Activated CD8-positive, alpha-beta T cell treated with anti-CD3 and anti-CD28 coated beads, Interleukin-2, amount 10 ng/mL, durations not matched to agents 7 days and 5 days (primary cell): ENCODE data around the gene TMEM44. TPM values are rescaled to one million over a fixed set of nuclear protein-coding genes. Genes with fewer than 3 reads are reported as not detected.
"Not testable (repeated sequence)": the region's sequence is repeated elsewhere in the genome, so short reads cannot be mapped to it uniquely, and the experiment has no call there.

Experiments used
- ATAC-seq: fragments of 150-1000 bp; cut with Tn5 transposase; one replicate; pipeline ENCODE4 v1.10.0; 2021; ENCODE audit warnings: moderate library complexity
- CTCF ChIA-PET: fragments of 350-600 bp; sonication (Branson Sonifier 250); formaldehyde crosslinking; loops from one replicate; lab custom pipeline; 2021; ENCODE audit warnings: antibody characterized with exemption; lab: Charles Lee
- POLR2A ChIA-PET: fragments of 350-600 bp; sonication (Branson Sonifier 250); formaldehyde crosslinking; loops from one replicate; lab custom pipeline; 2021; ENCODE audit warnings: antibody characterized with exemption; lab: Charles Lee
- DNase-seq: peaks from one replicate; pipeline ENCODE4 v3.0.0-alpha.2; 2020
- H3K27ac Mint-ChIP-seq: one replicate; pipeline ENCODE4 v1.8.0; 2021; ENCODE audit warnings: mild to moderate bottlenecking, mixed read lengths
- H3K27me3 Mint-ChIP-seq: one replicate; pipeline ENCODE4 v1.8.0; 2021; ENCODE audit warnings: low read depth, mixed read lengths
- H3K36me3 Mint-ChIP-seq: one replicate; pipeline ENCODE4 v1.8.0; 2021; ENCODE audit warnings: low read depth, mixed read lengths
- H3K4me1 Mint-ChIP-seq: one replicate; pipeline ENCODE4 v1.8.0; 2021; ENCODE audit warnings: low read depth, mixed read lengths
- H3K4me3 Mint-ChIP-seq: one replicate; pipeline ENCODE4 v1.8.0; 2021; ENCODE audit warnings: mild to moderate bottlenecking, mixed read lengths
- H3K9me3 Mint-ChIP-seq: one replicate; pipeline ENCODE4 v1.8.0; 2022; ENCODE audit warnings: mixed read lengths; ENCODE audit not compliant: insufficient read depth
- total RNA-seq, 2 experiments: library from RNA; stranded (reverse); gene quantifications; one replicate each; pipeline ENCODE4 v1.2.3, GENCODE V29; 2021

The TMEM44 gene
- total RNA-seq, 2 experiments from 2014 or later: 9.1 to 9.9 TPM

DNA sequence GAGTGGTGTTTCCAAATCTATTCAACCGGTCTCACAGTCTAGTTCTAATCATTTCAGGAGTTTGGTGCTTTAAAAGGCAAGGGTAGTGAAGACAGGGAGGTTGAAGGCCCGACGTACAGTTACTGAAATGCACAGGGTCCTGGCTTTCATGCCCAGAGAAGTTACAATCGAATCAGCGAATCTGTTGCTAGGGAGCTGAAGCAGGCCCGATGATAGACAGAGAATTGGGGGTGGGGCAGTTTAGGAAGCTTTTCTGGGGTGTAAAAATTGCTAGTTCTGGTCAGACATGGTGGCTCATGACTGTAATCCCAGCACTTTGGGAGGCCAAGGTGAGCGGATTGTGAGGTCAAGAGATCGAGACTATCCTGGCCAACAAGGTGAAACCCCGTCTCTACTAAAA, 83.4 kb downstream of the TMEM44 start:
- POLR2A ChIA-PET: no interaction called here
- DNase-seq (no peak), ATAC-seq (no peak)
- H3K9me3 Mint-ChIP-seq: peaks cover 4% of the 10 kb centered on the region
- no peak overlapping the region for H3K4me3 Mint-ChIP-seq
- CTCF ChIA-PET: no interaction called here
- no peaks in the 10 kb centered on the region for H3K4me1 Mint-ChIP-seq
- no peaks in the 10 kb centered on the region for H3K36me3 Mint-ChIP-seq
- H3K27ac Mint-ChIP-seq: no peak overlapping the region
- H3K27me3 Mint-ChIP-seq: peaks cover 7% of the 10 kb centered on the region

DNA sequence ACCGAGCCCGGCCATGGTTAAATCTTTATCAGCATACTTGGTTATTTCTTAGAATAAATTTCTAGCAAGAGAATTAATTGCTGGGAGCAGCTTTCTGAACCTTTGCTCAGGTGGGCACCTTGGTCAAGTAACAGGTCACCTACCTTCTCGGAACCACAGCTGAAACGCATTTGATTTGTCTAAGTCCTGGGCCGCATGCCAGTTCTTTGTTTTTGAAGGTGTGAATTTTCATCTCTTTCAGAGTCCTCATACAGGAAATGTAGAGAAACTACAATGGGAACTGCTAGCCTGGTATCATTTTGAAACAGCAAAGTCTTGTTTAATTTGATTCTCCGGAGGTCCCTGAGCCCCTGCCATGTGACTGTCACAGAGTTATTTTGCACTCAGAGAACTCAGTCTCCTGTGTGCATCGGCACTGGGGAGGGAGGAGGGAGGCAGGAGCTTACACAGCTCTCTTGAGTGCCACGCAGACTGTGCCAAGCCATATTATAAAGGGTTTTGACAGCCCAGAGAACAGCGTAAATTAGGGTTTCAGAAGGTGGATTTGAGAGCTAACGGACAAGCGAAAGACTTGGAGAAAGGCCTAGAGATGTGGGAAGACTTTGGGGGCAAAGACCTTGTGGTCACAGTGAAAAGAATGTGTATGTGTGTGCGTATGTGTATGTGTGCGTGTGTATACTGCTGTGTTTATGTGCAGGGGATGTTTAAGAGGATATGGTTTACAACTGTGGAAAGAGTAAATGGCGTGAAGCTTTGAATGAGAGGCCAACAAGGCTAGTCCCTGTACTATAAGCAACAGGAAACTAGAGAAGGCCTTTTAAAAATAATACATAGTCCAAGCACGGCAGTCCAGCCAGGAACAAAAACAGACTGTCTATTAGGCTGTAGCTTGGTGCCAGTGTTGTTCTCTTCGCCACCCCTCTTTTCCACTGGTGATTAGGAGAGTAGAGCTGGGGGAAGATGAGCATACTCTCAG, 84.6 kb downstream of the TMEM44 start:
- peaks cover 4% of the 10 kb centered on the region for H3K9me3 Mint-ChIP-seq
- POLR2A ChIA-PET: no interaction called here
- ATAC-seq: no peak

DNA sequence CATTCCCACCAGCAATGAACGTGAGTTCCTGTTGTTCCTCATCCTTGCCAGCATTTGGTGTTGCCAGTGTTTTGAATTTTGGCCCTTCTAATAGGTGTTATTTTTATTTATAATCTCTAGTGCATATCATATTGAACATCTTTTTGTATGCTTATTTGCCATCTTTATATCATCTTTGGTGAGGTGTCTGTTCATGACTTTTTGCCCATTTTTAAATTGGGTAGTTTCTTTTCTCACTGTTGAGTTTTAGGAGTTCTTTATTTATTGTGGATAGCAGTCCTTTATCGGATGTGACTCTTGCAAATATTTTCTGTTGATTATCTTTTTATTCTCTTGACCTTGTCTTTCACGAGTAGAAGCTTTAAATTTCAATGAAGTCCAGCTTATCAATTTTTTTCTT, 86.2 kb downstream of the TMEM44 start:
- Mint-ChIP-seq H3K36me3 (no peaks in the 10 kb centered on the region), H3K9me3 (peaks cover 4% of the 10 kb centered on the region), H3K27me3 (peaks cover 5% of the 10 kb centered on the region), H3K4me3 (no peak overlapping the region), H3K4me1 (no peaks in the 10 kb centered on the region), H3K27ac (no peak overlapping the region)
- CTCF ChIA-PET: interaction anchor here (0.7 kb wide), 1 partner anchor 9 kb away, joined by 4 read pairs; no protein-coding TSS in a partner anchor
- POLR2A ChIA-PET: no interaction called here
- no peak for ATAC-seq
- no peak for DNase-seq

More for the DNA sequence above, 84.6 kb downstream of the TMEM44 start:
- Mint-ChIP-seq H3K27me3 (peaks cover 7% of the 10 kb centered on the region), H3K4me3 (no peak overlapping the region), H3K36me3 (no peaks in the 10 kb centered on the region), H3K4me1 (no peaks in the 10 kb centered on the region), H3K27ac (no peak overlapping the region)
- CTCF ChIA-PET: no interaction called here
- DNase-seq: no peak

DNA sequence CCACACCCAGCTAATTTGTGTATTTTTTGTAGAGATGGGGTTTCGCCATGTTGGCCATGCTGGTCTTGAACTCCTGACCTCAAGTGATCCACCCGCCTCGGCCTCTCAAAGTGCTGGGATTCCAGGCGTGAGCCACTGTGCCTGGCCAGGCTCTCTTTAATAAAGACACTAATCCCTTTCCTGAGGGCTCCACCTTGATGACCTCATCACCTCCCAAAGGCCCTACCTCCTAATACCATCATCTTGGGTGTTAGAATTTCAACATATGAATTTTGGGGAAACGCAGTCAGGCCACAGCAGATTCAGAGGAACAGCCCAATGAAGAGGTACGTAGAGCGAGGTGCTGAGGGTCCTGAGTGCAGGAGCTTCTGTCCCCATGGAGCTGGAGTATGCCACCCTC, 87.7 kb downstream of the TMEM44 start:
- H3K36me3 Mint-ChIP-seq, H3K4me3 Mint-ChIP-seq, H3K27me3 Mint-ChIP-seq, H3K9me3 Mint-ChIP-seq, H3K4me1 Mint-ChIP-seq, DNase-seq, ATAC-seq, H3K27ac Mint-ChIP-seq, CTCF ChIA-PET: not testable (repeated sequence)
- POLR2A ChIA-PET: interaction anchor here (0.8 kb wide), 1 partner anchor 22 kb away, joined by 3 read pairs; no protein-coding TSS in a partner anchor

DNA sequence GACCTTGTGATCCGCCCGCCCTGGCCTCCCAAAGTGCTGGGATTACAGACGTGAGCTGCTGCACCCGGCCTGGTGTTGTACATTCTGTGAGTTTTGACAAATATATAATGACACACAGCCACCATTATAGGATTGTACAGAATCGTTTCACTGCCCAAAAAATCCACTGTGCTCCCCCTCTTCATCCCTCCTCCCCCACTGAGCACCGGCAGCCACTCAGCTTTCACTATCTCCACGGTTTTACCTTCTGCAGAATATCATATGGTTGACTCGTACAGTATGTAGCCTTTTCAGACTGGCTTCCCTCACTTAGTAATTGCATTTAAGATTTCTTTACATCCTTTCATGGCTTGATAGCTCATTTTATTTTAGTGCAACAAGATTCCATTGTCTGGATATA, 89.7 kb downstream of the TMEM44 start:
- Mint-ChIP-seq H3K27ac (no peak overlapping the region), H3K36me3 (no peaks in the 10 kb centered on the region), H3K4me1 (peaks cover 11% of the 10 kb centered on the region), H3K4me3 (no peak overlapping the region), H3K27me3 (peaks cover 4% of the 10 kb centered on the region), H3K9me3 (peaks cover 4% of the 10 kb centered on the region)
- CTCF ChIA-PET: no interaction called here
- POLR2A ChIA-PET: no interaction called here
- DNase-seq: no peak
- no peak for ATAC-seq

DNA sequence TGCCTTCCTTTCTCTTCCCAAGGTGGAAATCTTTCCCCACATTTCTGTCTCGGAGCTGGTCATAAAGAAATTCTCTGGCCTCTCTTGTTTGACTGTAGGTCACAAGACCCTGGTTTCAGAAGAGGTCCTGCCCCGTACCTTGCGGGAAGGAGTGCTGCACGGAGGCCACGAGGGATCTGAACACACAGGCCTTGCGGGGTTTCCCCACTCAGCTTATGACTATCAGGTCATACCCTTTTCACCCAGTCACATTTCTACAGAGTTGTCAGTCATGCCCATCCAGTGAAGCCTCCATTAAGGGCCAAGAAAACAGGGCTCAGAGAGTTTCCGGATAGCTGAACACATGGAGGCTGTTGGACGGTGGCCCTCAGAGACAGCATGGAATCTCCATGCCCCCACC, 91.7 kb downstream of the TMEM44 start:
- CTCF ChIA-PET: interaction anchor here (0.9 kb wide), 1 partner anchor 18 kb away, joined by 3 read pairs; no protein-coding TSS in a partner anchor
- DNase-seq (no peak), ATAC-seq (no peak)
- Mint-ChIP-seq H3K4me3 (no peak overlapping the region), H3K36me3 (no peaks in the 10 kb centered on the region), H3K27ac (no peak overlapping the region), H3K9me3 (no peaks in the 10 kb centered on the region), H3K4me1 (peaks cover 12% of the 10 kb centered on the region), H3K27me3 (no peaks in the 10 kb centered on the region)
- POLR2A ChIA-PET: no interaction called here

DNA sequence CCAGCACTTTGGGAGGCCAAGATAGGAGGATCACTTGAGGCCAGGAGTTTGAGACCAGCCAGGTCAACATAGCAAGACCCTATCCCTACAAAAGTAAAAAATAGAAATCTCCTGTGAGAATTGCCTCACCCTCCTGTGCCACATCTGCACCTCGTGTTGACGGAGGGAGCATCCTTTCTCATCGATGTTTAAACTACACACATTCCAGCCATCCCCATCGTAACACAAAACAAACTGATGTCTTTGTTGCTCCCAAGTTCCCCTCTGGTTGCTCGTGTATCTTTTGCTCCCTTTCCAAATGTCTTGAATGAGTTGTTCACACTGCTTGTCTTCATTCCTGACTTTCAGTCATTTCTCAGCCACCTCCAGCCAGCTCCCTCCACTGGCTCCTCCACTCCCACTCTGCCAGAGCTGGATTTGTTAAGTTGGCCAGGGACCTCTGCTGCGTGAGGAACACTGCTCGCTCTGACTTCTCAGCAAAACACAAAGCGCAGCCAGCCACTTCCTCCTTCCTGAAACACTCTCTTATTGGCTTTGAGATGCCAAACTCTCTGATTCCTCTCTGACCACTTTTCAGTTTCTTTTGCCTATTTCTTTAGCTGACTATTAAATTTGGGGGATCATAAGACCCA, 92.8 kb downstream of the TMEM44 start:
- peak; percentile 35 for DNase-seq
- no peaks in the 10 kb centered on the region for H3K9me3 Mint-ChIP-seq
- peak; percentile 49 for ATAC-seq
- no peaks in the 10 kb centered on the region for H3K36me3 Mint-ChIP-seq
- CTCF ChIA-PET: no interaction called here
- peaks cover 12% of the 10 kb centered on the region for H3K4me1 Mint-ChIP-seq
- H3K27me3 Mint-ChIP-seq: no peaks in the 10 kb centered on the region
- H3K4me3 Mint-ChIP-seq: no peak overlapping the region
- POLR2A ChIA-PET: no interaction called here
- H3K27ac Mint-ChIP-seq: peak overlapping the region; percentile 80

DNA sequence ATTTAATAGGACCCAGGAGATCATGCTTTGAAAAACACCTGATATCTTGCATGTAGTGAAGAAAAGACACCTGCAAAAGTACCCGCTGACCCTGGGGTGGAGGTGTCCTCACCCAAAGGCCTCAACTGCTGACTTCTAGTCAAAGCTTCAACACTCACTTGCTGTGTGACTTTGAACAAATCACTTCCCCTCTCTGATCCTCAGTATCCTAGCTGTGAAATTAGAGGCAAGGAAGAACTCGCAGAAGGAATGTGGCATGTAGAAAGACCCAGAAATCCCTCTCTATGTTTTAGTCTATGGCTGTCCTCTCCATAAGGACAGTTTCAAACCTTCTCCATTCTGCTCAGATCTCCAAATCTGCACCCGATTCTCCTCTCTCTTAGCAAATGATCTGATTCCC, 93.7 kb downstream of the TMEM44 start:
- H3K9me3 Mint-ChIP-seq: peaks cover 6% of the 10 kb centered on the region
- no peak overlapping the region for H3K27ac Mint-ChIP-seq
- H3K36me3 Mint-ChIP-seq: no peaks in the 10 kb centered on the region
- DNase-seq (no peak), ATAC-seq (no peak)
- H3K27me3 Mint-ChIP-seq: no peaks in the 10 kb centered on the region
- H3K4me3 Mint-ChIP-seq: no peak overlapping the region
- CTCF ChIA-PET: no interaction called here
- POLR2A ChIA-PET: no interaction called here
- peaks cover 12% of the 10 kb centered on the region for H3K4me1 Mint-ChIP-seq

DNA sequence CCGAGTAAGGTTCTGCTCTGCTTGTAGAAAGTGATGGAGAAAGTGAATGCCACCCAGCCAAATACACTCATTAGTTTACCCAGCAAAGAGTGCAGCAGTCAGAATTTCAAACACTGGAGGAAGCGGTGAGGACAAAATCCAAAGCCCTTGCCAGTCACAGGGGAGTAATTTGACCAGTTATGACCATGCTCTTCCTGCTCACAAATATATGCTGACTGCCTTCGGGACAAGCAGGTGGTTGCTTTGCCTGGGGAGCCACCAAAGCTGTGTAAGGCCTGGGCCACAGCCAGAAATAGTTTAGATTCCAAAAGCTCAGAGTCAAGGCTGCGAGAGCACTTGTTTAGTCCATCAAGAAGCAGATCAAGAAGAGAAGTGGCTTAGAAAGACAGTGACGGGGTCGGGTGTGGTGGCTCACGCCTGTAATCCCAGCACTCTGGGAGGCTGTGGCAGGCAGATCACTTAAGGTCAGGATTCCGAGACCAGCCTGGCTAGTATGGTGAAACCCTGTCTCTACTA, 95.4 kb downstream of the TMEM44 start:
- ChIA-PET POLR2A (no interaction called here), CTCF (no interaction called here)
- no peaks in the 10 kb centered on the region for H3K36me3 Mint-ChIP-seq
- peaks cover 14% of the 10 kb centered on the region for H3K9me3 Mint-ChIP-seq
- no peak for ATAC-seq
- H3K27me3 Mint-ChIP-seq: no peaks in the 10 kb centered on the region
- no peak overlapping the region for H3K4me3 Mint-ChIP-seq
- peaks cover 12% of the 10 kb centered on the region for H3K4me1 Mint-ChIP-seq
- H3K27ac Mint-ChIP-seq: no peak overlapping the region
- DNase-seq: no peak

Other genes with a start within 250 kb of the TMEM44 start
- gene GP5, start 234.2 kb downstream of the TMEM44 start, total RNA-seq: 1 to 10 TPM; 1.3 to 1.4 TPM
- gene ATP13A3, start 146.4 kb downstream of the TMEM44 start, total RNA-seq: 10 to 100 TPM; 63.9 to 66.8 TPM
- 10 to 100 TPM; 46.9 to 48.0 TPM for gene LSG1, start 38.8 kb upstream of the TMEM44 start, total RNA-seq
- gene FAM43A, start 52.5 kb upstream of the TMEM44 start, total RNA-seq: 1 to 10 TPM; 1.1 to 1.2 TPM